ENCODE measurements around the gene ZNF497. TPM values are rescaled to one million over a fixed set of nuclear protein-coding genes. Genes with fewer than 3 reads are reported as not detected.
"Not testable (repeated sequence)": the region's sequence is repeated elsewhere in the genome, so short reads cannot be mapped to it uniquely, and the experiment has no call there.

The ZNF497 gene
- total RNA-seq, 1 experiment from 2014 or later: 1.1 TPM

DNA sequence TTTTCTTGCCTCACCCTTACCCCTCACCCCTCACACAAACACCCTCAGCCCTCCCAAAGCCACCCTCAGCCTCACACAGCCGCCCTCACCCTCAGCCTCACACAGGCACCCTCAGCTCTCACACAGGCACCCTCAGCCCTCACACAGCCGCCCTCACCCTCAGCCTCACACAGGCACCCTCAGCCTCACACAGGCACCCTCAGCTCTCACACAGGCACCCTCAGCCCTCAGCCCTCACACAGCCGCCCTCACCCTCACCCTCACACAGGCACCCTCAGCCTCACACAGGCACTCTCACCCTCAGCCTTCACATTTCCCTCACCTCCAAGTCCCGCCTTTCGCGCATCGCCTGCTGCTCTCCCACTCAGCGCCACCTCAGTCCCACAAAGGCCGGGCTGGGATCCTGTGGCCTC, 36.0 kb downstream of the ZNF497 start:
- no peaks in the 10 kb centered on the region for H3K27me3 ChIP-seq (ENCODE audit: low read length)
- no peak overlapping the region for H3K27ac ChIP-seq (ENCODE audit: low read length)
- H3K79me2 ChIP-seq (ENCODE audit: low read length): peaks cover 85% of the 10 kb centered on the region
- H3K4me3 ChIP-seq (ENCODE audit: low read length): peak overlapping the region; percentile 82
- H3K4me2 ChIP-seq (ENCODE audit: low read depth, low read length, poor library complexity, severe bottlenecking): peak overlapping the region; percentile 76
- no peaks in the 10 kb centered on the region for H3K9me3 ChIP-seq (ENCODE audit: low read length)
- no peaks in the 10 kb centered on the region for H3K9me2 ChIP-seq (replicated peaks; ENCODE audit: insufficient read depth, low read length)
- H3K4me1 ChIP-seq (ENCODE audit: low read length): peaks cover 25% of the 10 kb centered on the region
- H3K9ac ChIP-seq (ENCODE audit: low read length): peak overlapping the region; percentile 81
- no peak for DNase-seq
- no peaks in the 10 kb centered on the region for H4K20me1 ChIP-seq (ENCODE audit: insufficient read depth, low read depth, low read length)
- no peaks in the 10 kb centered on the region for H3K36me3 ChIP-seq (ENCODE audit: insufficient read depth, low read length)
- H2AFZ ChIP-seq (ENCODE audit: low read length): peak overlapping the region; percentile 55; the same call in 1 of the 2 replicates

DNA sequence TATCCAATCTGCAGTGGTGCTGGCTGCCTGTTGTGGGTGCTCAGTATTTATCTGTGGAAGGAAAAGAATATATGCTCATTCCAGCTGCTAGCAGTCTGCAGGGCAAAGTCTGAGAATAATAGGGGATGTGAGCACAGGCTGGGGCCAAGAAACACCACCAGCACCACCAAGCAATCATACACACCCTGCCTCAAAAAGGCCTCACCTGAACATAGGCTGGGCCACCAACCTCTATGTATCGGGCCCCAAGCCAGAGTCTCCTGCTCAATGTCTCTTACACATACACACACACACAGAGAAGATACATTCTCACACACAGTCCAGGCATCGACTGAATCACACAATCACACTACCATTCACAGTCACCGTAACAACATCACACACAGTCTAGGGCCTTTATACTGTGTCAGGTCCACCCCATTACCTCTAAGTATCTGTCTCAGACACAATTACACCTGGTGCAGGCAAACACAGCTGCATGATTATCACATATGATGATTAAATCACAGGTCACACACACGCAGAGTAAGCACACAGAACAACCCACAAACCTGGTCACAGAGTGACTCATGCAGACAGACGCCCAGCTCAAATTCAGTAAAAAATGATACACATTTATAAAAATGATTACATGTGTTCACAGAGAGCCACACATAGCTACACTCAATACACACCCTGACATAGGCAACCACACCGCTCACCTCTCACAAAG, 37.1 kb downstream of the ZNF497 start:
- Histone ChIP-seq H3K36me3 (ENCODE audit: insufficient read depth, low read length) (no peaks in the 10 kb centered on the region), H3K27ac (ENCODE audit: low read length) (no peak overlapping the region), H3K4me1 (ENCODE audit: low read length) (peaks cover 25% of the 10 kb centered on the region), H3K27me3 (ENCODE audit: low read length) (no peaks in the 10 kb centered on the region), H2AFZ (ENCODE audit: low read length) (no peak overlapping the region), H3K9me3 (ENCODE audit: low read length) (no peaks in the 10 kb centered on the region), H3K79me2 (ENCODE audit: low read length) (peaks cover 80% of the 10 kb centered on the region), H3K4me2 (ENCODE audit: low read depth, low read length, poor library complexity, severe bottlenecking) (peak overlapping the region; percentile 76), H3K9ac (ENCODE audit: low read length) (peak overlapping the region; percentile 81), H3K4me3 (ENCODE audit: low read length) (peak overlapping the region; percentile 82), H3K9me2 (replicated peaks; ENCODE audit: insufficient read depth, low read length) (no peaks in the 10 kb centered on the region), H4K20me1 (ENCODE audit: insufficient read depth, low read depth, low read length) (no peaks in the 10 kb centered on the region)
- no peak for DNase-seq

GRCh38 chr19:58319241-58319640, 43.3 kb downstream of the ZNF497 start:
- Histone ChIP-seq H3K27ac (ENCODE audit: low read length) (no peak overlapping the region), H3K4me1 (ENCODE audit: low read length) (no peaks in the 10 kb centered on the region), H3K9me3 (ENCODE audit: low read length) (no peaks in the 10 kb centered on the region), H2AFZ (ENCODE audit: low read length) (no peak overlapping the region), H3K36me3 (ENCODE audit: insufficient read depth, low read length) (peaks cover 11% of the 10 kb centered on the region), H3K9ac (ENCODE audit: low read length) (no peak overlapping the region), H4K20me1 (ENCODE audit: insufficient read depth, low read depth, low read length) (no peaks in the 10 kb centered on the region), H3K79me2 (ENCODE audit: low read length) (peaks cover 24% of the 10 kb centered on the region), H3K27me3 (ENCODE audit: low read length) (no peaks in the 10 kb centered on the region), H3K4me2 (ENCODE audit: low read depth, low read length, poor library complexity, severe bottlenecking) (no peak overlapping the region), H3K4me3 (ENCODE audit: low read length) (no peak overlapping the region), H3K9me2 (replicated peaks; ENCODE audit: insufficient read depth, low read length) (no peaks in the 10 kb centered on the region)
- no peak for DNase-seq

- no peak overlapping the region for H3K4me3 ChIP-seq (ENCODE audit: low read length)
- no peaks in the 10 kb centered on the region for H3K4me1 ChIP-seq (ENCODE audit: low read length)
- no peak overlapping the region for H3K9ac ChIP-seq (ENCODE audit: low read length)
- H4K20me1 ChIP-seq (ENCODE audit: insufficient read depth, low read depth, low read length): no peaks in the 10 kb centered on the region
- H3K36me3 ChIP-seq (ENCODE audit: insufficient read depth, low read length): peaks cover 21% of the 10 kb centered on the region
- no peak overlapping the region for H3K4me2 ChIP-seq (ENCODE audit: low read depth, low read length, poor library complexity, severe bottlenecking)
- no peaks in the 10 kb centered on the region for H3K9me3 ChIP-seq (ENCODE audit: low read length)
- H3K27me3 ChIP-seq (ENCODE audit: low read length): no peaks in the 10 kb centered on the region
- H2AFZ ChIP-seq (ENCODE audit: low read length): no peak overlapping the region
- H3K9me2 ChIP-seq (replicated peaks; ENCODE audit: insufficient read depth, low read length): no peaks in the 10 kb centered on the region
- no peak overlapping the region for H3K27ac ChIP-seq (ENCODE audit: low read length)
- DNase-seq: no peak
- peaks cover 19% of the 10 kb centered on the region for H3K79me2 ChIP-seq (ENCODE audit: low read length)
These were observed 44.3 kb downstream of the ZNF497 start for GRCh38 chr19:58318297-58318696.

- DNase-seq: peak; percentile 79
- Histone ChIP-seq H3K4me2 (ENCODE audit: low read depth, low read length, poor library complexity, severe bottlenecking) (no peak overlapping the region), H3K9me2 (replicated peaks; ENCODE audit: insufficient read depth, low read length) (no peaks in the 10 kb centered on the region)
These were observed 45.0 kb downstream of the ZNF497 start for GRCh38 chr19:58317476-58318072.

DNA sequence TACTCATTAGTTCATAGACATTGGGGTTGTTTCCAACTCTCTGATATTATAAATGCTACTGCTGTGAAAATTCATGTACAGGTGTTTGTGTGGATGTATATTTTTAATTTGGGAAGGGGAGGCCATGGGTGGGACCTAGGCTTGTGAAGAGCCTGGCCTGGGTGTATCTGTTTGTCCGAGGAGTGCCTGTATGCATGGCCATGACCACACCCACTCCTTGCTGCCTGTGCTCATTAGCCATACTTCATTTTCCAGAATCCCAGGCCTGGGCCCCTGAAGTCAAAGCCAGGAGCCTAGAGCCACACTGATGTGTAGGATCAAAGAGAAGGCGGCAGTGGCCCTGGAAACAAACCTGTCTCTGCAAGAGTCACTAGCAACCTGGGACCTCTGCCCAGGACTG, 47.0 kb downstream of the ZNF497 start:
- H3K4me1 ChIP-seq (ENCODE audit: low read length): no peaks in the 10 kb centered on the region
- no peaks in the 10 kb centered on the region for H3K9me2 ChIP-seq (replicated peaks; ENCODE audit: insufficient read depth, low read length)
- no peak overlapping the region for H3K9ac ChIP-seq (ENCODE audit: low read length)
- H3K4me2 ChIP-seq (ENCODE audit: low read depth, low read length, poor library complexity, severe bottlenecking): no peak overlapping the region
- no peak overlapping the region for H3K27ac ChIP-seq (ENCODE audit: low read length)
- H3K79me2 ChIP-seq (ENCODE audit: low read length): peaks cover 16% of the 10 kb centered on the region
- no peaks in the 10 kb centered on the region for H4K20me1 ChIP-seq (ENCODE audit: insufficient read depth, low read depth, low read length)
- H3K4me3 ChIP-seq (ENCODE audit: low read length): no peak overlapping the region
- DNase-seq: no peak
- peaks cover 44% of the 10 kb centered on the region for H3K36me3 ChIP-seq (ENCODE audit: insufficient read depth, low read length)
- no peaks in the 10 kb centered on the region for H3K27me3 ChIP-seq (ENCODE audit: low read length)
- peaks cover 6% of the 10 kb centered on the region; the same call in 1 of the 2 replicates for H3K9me3 ChIP-seq (ENCODE audit: low read length)
- H2AFZ ChIP-seq (ENCODE audit: low read length): no peak overlapping the region

More at GRCh38 chr19:58317476-58318072, 45.0 kb downstream of the ZNF497 start:
- Histone ChIP-seq H3K27me3 (ENCODE audit: low read length) (no peaks in the 10 kb centered on the region), H3K9me3 (ENCODE audit: low read length) (no peaks in the 10 kb centered on the region), H3K79me2 (ENCODE audit: low read length) (peaks cover 16% of the 10 kb centered on the region), H3K4me3 (ENCODE audit: low read length) (no peak overlapping the region), H3K4me1 (ENCODE audit: low read length) (no peaks in the 10 kb centered on the region), H3K9ac (ENCODE audit: low read length) (no peak overlapping the region), H3K36me3 (ENCODE audit: insufficient read depth, low read length) (peaks cover 28% of the 10 kb centered on the region), H3K27ac (ENCODE audit: low read length) (no peak overlapping the region), H2AFZ (ENCODE audit: low read length) (no peak overlapping the region), H4K20me1 (ENCODE audit: insufficient read depth, low read depth, low read length) (no peaks in the 10 kb centered on the region)

DNA sequence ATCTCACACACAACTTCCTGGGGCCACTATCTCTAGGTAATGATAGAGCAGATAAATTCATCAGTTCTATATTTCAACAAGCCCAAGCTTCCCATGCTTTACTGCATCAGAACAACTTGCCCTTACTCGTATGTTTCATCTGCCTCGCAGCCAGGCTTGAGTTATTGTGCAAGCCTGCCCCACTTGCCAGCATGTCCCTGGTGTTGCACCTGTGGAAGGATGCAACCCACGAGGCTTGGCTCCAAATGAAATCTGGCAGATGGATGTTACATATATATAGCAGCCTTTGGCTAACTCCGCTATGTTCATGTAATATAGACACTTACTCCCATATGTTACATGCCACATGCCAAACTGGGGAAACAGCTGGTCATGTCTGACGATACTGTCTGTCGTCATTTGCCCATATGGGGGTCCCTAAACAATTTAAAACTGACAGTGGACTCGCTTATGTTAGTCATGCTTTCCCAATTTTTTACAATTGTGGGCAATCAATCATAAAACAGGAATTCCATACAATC, 51.1 kb downstream of the ZNF497 start:
- Histone ChIP-seq H3K9ac (ENCODE audit: low read length) (no peak overlapping the region), H4K20me1 (ENCODE audit: insufficient read depth, low read depth, low read length) (no peaks in the 10 kb centered on the region), H3K79me2 (ENCODE audit: low read length) (peaks cover 49% of the 10 kb centered on the region), H3K4me1 (ENCODE audit: low read length) (peaks cover 2% of the 10 kb centered on the region), H3K4me2 (ENCODE audit: low read depth, low read length, poor library complexity, severe bottlenecking) (no peak overlapping the region), H3K9me2 (replicated peaks; ENCODE audit: insufficient read depth, low read length) (no peaks in the 10 kb centered on the region), H3K27ac (ENCODE audit: low read length) (no peak overlapping the region), H3K9me3 (ENCODE audit: low read length) (peaks cover 26% of the 10 kb centered on the region), H3K27me3 (ENCODE audit: low read length) (no peaks in the 10 kb centered on the region), H3K36me3 (ENCODE audit: insufficient read depth, low read length) (peaks cover 82% of the 10 kb centered on the region), H3K4me3 (ENCODE audit: low read length) (no peak overlapping the region), H2AFZ (ENCODE audit: low read length) (no peak overlapping the region)
- DNase-seq: no peak

DNA sequence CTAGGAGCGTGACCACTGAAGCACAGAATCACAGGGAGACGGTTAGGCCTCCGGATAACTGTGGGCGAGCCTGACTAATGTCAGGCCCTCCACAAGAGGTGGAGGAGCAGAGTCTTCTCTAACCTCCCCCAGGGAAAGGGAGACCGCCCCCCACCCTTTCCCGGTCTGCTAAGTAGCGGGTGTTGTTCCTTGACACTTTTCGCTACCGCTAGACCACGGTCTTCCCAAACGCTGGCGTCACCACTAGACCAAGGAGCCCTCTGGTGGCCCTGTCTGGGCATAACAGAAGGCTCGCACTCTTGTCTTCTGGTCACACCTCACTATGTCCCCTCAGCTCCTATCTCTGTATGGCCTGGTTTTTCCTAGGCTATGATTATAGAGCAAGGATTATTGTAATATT, 51.9 kb downstream of the ZNF497 start:
- H3K4me1 ChIP-seq (ENCODE audit: low read length); H3K27me3 ChIP-seq (ENCODE audit: low read length); H3K27ac ChIP-seq (ENCODE audit: low read length); H4K20me1 ChIP-seq (ENCODE audit: insufficient read depth, low read depth, low read length); H2AFZ ChIP-seq (ENCODE audit: low read length); H3K9ac ChIP-seq (ENCODE audit: low read length); H3K4me3 ChIP-seq (ENCODE audit: low read length); H3K4me2 ChIP-seq (ENCODE audit: low read depth, low read length, poor library complexity, severe bottlenecking); H3K9me2 ChIP-seq (replicated peaks; ENCODE audit: insufficient read depth, low read length); DNase-seq: not testable (repeated sequence)
- Histone ChIP-seq H3K9me3 (ENCODE audit: low read length) (peaks cover 28% of the 10 kb centered on the region), H3K79me2 (ENCODE audit: low read length) (peaks cover 56% of the 10 kb centered on the region), H3K36me3 (ENCODE audit: insufficient read depth, low read length) (peaks cover 87% of the 10 kb centered on the region)

All from Karpas-422 (cell line).